ENCODE data around the gene DDX27.

- TF ChIP-seq CTCF (IDR thresholded peaks at IDR 0.05 in 2 of 3, conservative IDR thresholded peaks at IDR 0.05 in 1 of 3; ENCODE audit: insufficient read depth in 2 of 3, low read depth in 1 of 3, low read length in 3 of 3) = no peak
- no peak for TF ChIP-seq JUND (IDR thresholded peaks at IDR 0.05; ENCODE audit: borderline replicate concordance, low read depth, low read length)
- no peak for TF ChIP-seq JUND (tag; IDR thresholded peaks at IDR 0.05; ENCODE audit: borderline replicate concordance, low read depth, low read length)
- no peak for TF ChIP-seq TCF7L2 (IDR thresholded peaks at IDR 0.05; ENCODE audit: low read depth, low read length)
- TF ChIP-seq FIP1L1 (IDR thresholded peaks at IDR 0.05; ENCODE audit: low read depth, low read length, poor library complexity, severe bottlenecking) = no peak
- no peak for TF ChIP-seq NRF1 (conservative IDR thresholded peaks at IDR 0.05 in 1 of 2, IDR thresholded peaks at IDR 0.05 in 1 of 2)
- TF ChIP-seq ILK (tag; IDR thresholded peaks at IDR 0.05; ENCODE audit: borderline replicate concordance, low read depth) = no peak
- no peak for TF ChIP-seq TCF7 (IDR thresholded peaks at IDR 0.05; ENCODE audit: borderline replicate concordance)
- TF ChIP-seq MTA1 (IDR thresholded peaks at IDR 0.05; ENCODE audit: borderline replicate concordance) = no peak
- TF ChIP-seq FOXK2 (conservative IDR thresholded peaks at IDR 0.05 in 1 of 2, IDR thresholded peaks at IDR 0.05 in 1 of 2; ENCODE audit: low read depth in 2 of 2) = no peak
- TF ChIP-seq POLR2A (conservative IDR thresholded peaks at IDR 0.05) = no peak
- no peak for TF ChIP-seq CBX2 (IDR thresholded peaks at IDR 0.05; ENCODE audit: insufficient read depth, low read length, poor library complexity, severe bottlenecking)
- no peak for TF ChIP-seq DEAF1 (CRISPR knock-in tag; IDR thresholded peaks at IDR 0.05)
Observed at GRCh38 chr20:49179368-49180277, 39.6 kb upstream of the DDX27 start.
